Lung (tissue), 12 donors: Measurements from ENCODE around the gene SEMA6D. TPM values are rescaled to one million over a fixed set of nuclear protein-coding genes. Genes with fewer than 3 reads are reported as not detected.
A peak's percentile ranks its signal among the peaks of the same experiment; 100 is the strongest.

Source experiments
- ATAC-seq: fragments of 200-7000 bp; cut with Tn5 transposase; one replicate; pipeline ENCODE4 v1.9.1; 2020; ENCODE audit warnings: moderate number of reproducible peaks; ENCODE audit not compliant: insufficient read depth, low FRiP score
- DNase-seq, 3 donors: peaks; one replicate each; pipeline ENCODE4 v3.0.0-alpha.2; 2013 to 2017
- H3K27ac ChIP-seq, 2 donors: one replicate each; pipeline ENCODE4 v1.5.1; 2013; ENCODE audit warnings: mild to moderate bottlenecking in 2 of 2, moderate library complexity in 2 of 2, control low read depth in 1 of 2, inconsistent platforms in 1 of 2, low read depth in 1 of 2, low read length in 1 of 2
- H3K27me3 ChIP-seq, 3 donors: one replicate each; pipeline ENCODE4 v1.5.1; 2013; ENCODE audit warnings: low read length in 2 of 3; ENCODE audit not compliant: control insufficient read depth in 3 of 3, insufficient read depth in 3 of 3
- H3K36me3 ChIP-seq, 4 donors: one replicate each; pipeline ENCODE4 v1.5.1; 2013; ENCODE audit warnings: low read length in 4 of 4, mild to moderate bottlenecking in 1 of 4, moderate library complexity in 1 of 4; ENCODE audit not compliant: control insufficient read depth in 4 of 4, insufficient read depth in 4 of 4
- H3K4me1 ChIP-seq, 5 donors: one replicate each; pipeline ENCODE4 v1.5.1; 2013; ENCODE audit warnings: low read length in 5 of 5, mild to moderate bottlenecking in 2 of 5, moderate library complexity in 1 of 5; ENCODE audit not compliant: control insufficient read depth in 5 of 5, insufficient read depth in 5 of 5
- H3K4me3 ChIP-seq: one replicate; pipeline ENCODE4 v1.5.1; 2013; ENCODE audit warnings: mild to moderate bottlenecking, control low read depth, moderate library complexity
- H3K9ac ChIP-seq, 2 donors: one replicate each; pipeline ENCODE4 v1.5.1; 2013; ENCODE audit warnings: low read length in 2 of 2, control low read depth in 1 of 2; ENCODE audit not compliant: insufficient read depth in 1 of 2
- H3K9me3 ChIP-seq, 4 donors: one replicate each; pipeline ENCODE4 v1.5.1; 2013; ENCODE audit warnings: low read length in 3 of 4, mild to moderate bottlenecking in 1 of 4, moderate library complexity in 1 of 4; ENCODE audit not compliant: control insufficient read depth in 4 of 4, insufficient read depth in 3 of 4
- CTCF ChIP-seq: IDR thresholded peaks from 2 replicates; pipeline ENCODE4 v1.5.1; 2012; ENCODE audit warnings: mild to moderate bottlenecking; ENCODE audit errors: control extremely low read depth, extremely low read depth
- whole genome bisulfite sequencing, 2 donors: extraction: QIAGEN DNeasy Blood & Tissue Kit; methylation state at CpG; one replicate each; pipeline ENCODE4 v1.1.7; 2013; 5-methylcytosine and 5-hydroxymethylcytosine counted together
- polyA plus RNA-seq, 2 donors: library from polyadenylated mRNA; stranded (reverse); fragments of 200-250 nt; gene quantifications; one replicate each; pipeline ENCODE4 v1.2.1, GENCODE V29; 2013
- total RNA-seq, 2 donors: library from RNA; depleted of rRNA in 1 of 2; stranded (reverse); fragments of >200 nt in 1 of 2; gene quantifications; one replicate each; pipeline ENCODE4 v1.2.1, GENCODE V29; 2014 to 2021
- donor health status: control.
- donor health status: control.
- donor health status: Bipolar disorder and iron deficiency.
- donor health status: healthy.
- donor health status: DM: yes; HTN: yes; CAD: no.

SEMA6D gene
- total and polyA plus RNA-seq, 4 donors, result 2.1 to 64.5 (median 4.0) TPM

GRCh38 chr15:47746516-47746915, 29.2 kb downstream of the SEMA6D start:
- no peak for TF ChIP-seq CTCF
- DNase-seq, result no peak
- no peak overlapping the region for H3K4me3 ChIP-seq
- no peaks in the 10 kb centered on the region for H3K9me3 ChIP-seq
- H3K9ac ChIP-seq, result no peak overlapping the region
- H3K27ac ChIP-seq, result no peak overlapping the region
- no peak for ATAC-seq
- H3K4me1 ChIP-seq, result peaks cover 0 to 14% (median 6%) of the 10 kb centered on the region in 5 donors
- 82 to 91% methylated on average over 3 of the region's 3 CpGs for WGBS, 2 donors
- H3K27me3 ChIP-seq, result no peaks in the 10 kb centered on the region
- H3K36me3 ChIP-seq, result peaks cover 0 to 18% (median 9%) of the 10 kb centered on the region in 4 donors

GRCh38 chr15:47750030-47750739, 32.9 kb downstream of the SEMA6D start:
- 60 to 72% methylated on average over 2 of the region's 2 CpGs for WGBS, 2 donors
- H3K9me3 ChIP-seq, result peaks cover 0 to 11% (median 3%) of the 10 kb centered on the region in 4 donors
- H3K9ac ChIP-seq, result no peak overlapping the region
- peaks cover 0 to 14% (median 4%) of the 10 kb centered on the region in 5 donors for H3K4me1 ChIP-seq
- TF ChIP-seq CTCF, result no peak
- H3K27ac ChIP-seq, result peak overlapping the region in 1 of 2 donors; percentile 34
- H3K36me3 ChIP-seq, result peaks cover 0 to 18% (median 10%) of the 10 kb centered on the region in 4 donors
- no peak for ATAC-seq
- no peaks in the 10 kb centered on the region for H3K27me3 ChIP-seq
- H3K4me3 ChIP-seq, result no peak overlapping the region
- no peak for DNase-seq

- no peak for ATAC-seq
- no peak for DNase-seq
- H3K27ac ChIP-seq, result peak overlapping the region in 1 of 2 donors; percentile 34
These were observed 33.5 kb downstream of the SEMA6D start for GRCh38 chr15:47750740-47751262.

More at GRCh38 chr15:47750740-47751262, 33.5 kb downstream of the SEMA6D start:
- H3K36me3 ChIP-seq, result peaks cover 0 to 17% (median 10%) of the 10 kb centered on the region in 4 donors
- no peak overlapping the region for H3K9ac ChIP-seq
- WGBS, 2 donors, result 86 to 91% methylated on average over 4 of the region's 4 CpGs
- H3K9me3 ChIP-seq, result peaks cover 0 to 11% (median 3%) of the 10 kb centered on the region in 4 donors
- no peak overlapping the region for H3K4me3 ChIP-seq
- peaks cover 0 to 14% (median 4%) of the 10 kb centered on the region in 5 donors for H3K4me1 ChIP-seq
- no peaks in the 10 kb centered on the region for H3K27me3 ChIP-seq
- TF ChIP-seq CTCF, result no peak
